Gastrocnemius medialis (tissue), 4 donors: ENCODE data around the gene C4orf50. TPM values are rescaled to one million over a fixed set of nuclear protein-coding genes. Genes with fewer than 3 reads are reported as not detected.

Experiments used
- ATAC-seq, 2 donors: fragments of 150-250 bp; one replicate each; pipeline ENCODE4 v1.9.1; 2016
- DNase-seq, 2 donors: peaks; one replicate each; pipeline ENCODE4 v3.0.0-alpha.2; 2019
- H3K27ac ChIP-seq, 4 donors: fragments of 200-600 bp; sonication (generic); 1 replicate in 1 of 4; 2 replicates in 3 of 4; pipeline ENCODE4 v1.5.1; 2016 to 2018; ENCODE audit warnings: mild to moderate bottlenecking in 2 of 4, moderate library complexity in 1 of 4
- H3K27me3 ChIP-seq, 3 donors: fragments of 200-600 bp; sonication (generic) in 2 of 3; 1 replicate in 1 of 3; 2 replicates in 2 of 3; pipeline versions ENCODE4 v1.5.1 to v1.6.0; 2016 to 2019; ENCODE audit warnings: mild to moderate bottlenecking in 1 of 3, moderate library complexity in 1 of 3
- H3K36me3 ChIP-seq, 2 donors: fragments of 200-600 bp; sonication (generic) in 1 of 2; one replicate each; pipeline ENCODE4 v1.5.1; 2017 to 2018
- H3K4me1 ChIP-seq, 2 donors: fragments of 200-600 bp; sonication (generic) in 1 of 2; one replicate each; pipeline ENCODE4 v1.5.1; 2016 to 2017; ENCODE audit warnings: mild to moderate bottlenecking in 2 of 2
- H3K4me3 ChIP-seq, 4 donors: fragments of 200-600 bp; sonication (generic) in 3 of 4; 1 replicate in 1 of 4; 2 replicates in 3 of 4; pipeline ENCODE4 v1.5.1; 2016 to 2019; ENCODE audit warnings: mild to moderate bottlenecking in 2 of 4
- H3K9me3 ChIP-seq, 3 donors: fragments of 200-600 bp; sonication (generic) in 2 of 3; 1 replicate in 1 of 3; 2 replicates in 2 of 3; pipeline ENCODE4 v1.5.1; 2016 to 2019
- CTCF ChIP-seq, 5 experiments: fragments of 450-650 bp in 3 of 5; fragments of 200-600 bp in 2 of 5; sonication (generic) in 2 of 5; IDR thresholded peaks in 4 of 5; conservative IDR thresholded peaks in 1 of 5; 1 replicate in 4 of 5; 2 replicates in 1 of 5; pipeline ENCODE4 v1.5.1; 2016 to 2019; ENCODE audit warnings: antibody characterized with exemption in 5 of 5, mild to moderate bottlenecking in 3 of 5, moderate library complexity in 3 of 5
- POLR2A ChIP-seq, 2 donors: fragments of 450-650 bp; IDR thresholded peaks; one replicate each; pipeline ENCODE4 v1.6.1; 2017; ENCODE audit warnings: antibody characterized with exemption in 2 of 2, mild to moderate bottlenecking in 2 of 2, moderate library complexity in 2 of 2
- in situ Hi-C, 4 donors: fragments of 200-750 bp; cut with MboI; loops; one replicate each; pipeline versions ENCODE4 v1.15.0 to v1.8.0; 2017; ENCODE audit warnings: low sequenced_read_pairs in 4 of 4
- intact Hi-C: fragments of 100-400 bp; cut with DNase I; formaldehyde crosslinking; loops from one replicate; pipeline ENCODE4 v1.15.1; 2023; ENCODE audit warnings: low total_unique reads
- total RNA-seq, 4 donors: library from RNA; depleted of rRNA; stranded (reverse); fragments of >200 nt; gene quantifications; one replicate each; pipeline versions ENCODE4 v1.1.0 to v1.2.3, GENCODE V29; 2016

Gene C4orf50
- total RNA-seq, 4 donors from 2014 or later, result 0.03 TPM; not detected in 3

GRCh38 chr4:5888222-5889001, 129.8 kb downstream of the C4orf50 start:
- DNase-seq, result no peak
- intact Hi-C loops, result no loop called here
- Histone ChIP-seq H3K36me3 (no peaks in the 10 kb centered on the region), H3K4me3 (peak overlapping the region in 2 of 4 donors; percentile 31 to 35), H3K27ac (no peak overlapping the region), H3K4me1 (peaks cover 0 to 5% of the 10 kb centered on the region in 2 donors), H3K27me3 (peaks cover 52 to 68% (median 52%) of the 10 kb centered on the region in 3 donors), H3K9me3 (no peaks in the 10 kb centered on the region)
- ATAC-seq, result no peak
- in situ Hi-C loops, result no loop called here
- TF ChIP-seq POLR2A (IDR thresholded peaks at IDR 0.05), result no peak
- TF ChIP-seq CTCF (IDR thresholded peaks at IDR 0.05 in 4 of 5, conservative IDR thresholded peaks at IDR 0.05 in 1 of 5), result no peak

- DNase-seq, result no peak
- no peak for TF ChIP-seq POLR2A (IDR thresholded peaks at IDR 0.05)
- no peak for TF ChIP-seq CTCF (IDR thresholded peaks at IDR 0.05 in 4 of 5, conservative IDR thresholded peaks at IDR 0.05 in 1 of 5)
- no peak overlapping the region for H3K27ac ChIP-seq
- in situ Hi-C loops, result no loop called here
- H3K4me3 ChIP-seq, result peak overlapping the region in 3 of 4 donors; percentile 30 to 35 (median 31)
- peaks cover 0 to 5% of the 10 kb centered on the region in 2 donors for H3K4me1 ChIP-seq
- no peaks in the 10 kb centered on the region for H3K36me3 ChIP-seq
- no peaks in the 10 kb centered on the region for H3K9me3 ChIP-seq
- no peak for ATAC-seq
- intact Hi-C loops, result no loop called here
- peaks cover 50 to 66% (median 52%) of the 10 kb centered on the region in 3 donors for H3K27me3 ChIP-seq
Measured at GRCh38 chr4:5887361-5888221, 130.6 kb downstream of the C4orf50 start.

GRCh38 chr4:5887011-5887360, 131.2 kb downstream of the C4orf50 start:
- in situ Hi-C loops, result no loop called here
- DNase-seq (no peak), ATAC-seq (no peak)
- Histone ChIP-seq H3K27ac (no peak overlapping the region), H3K36me3 (no peaks in the 10 kb centered on the region), H3K4me3 (no peak overlapping the region), H3K9me3 (no peaks in the 10 kb centered on the region), H3K27me3 (peaks cover 47 to 62% (median 49%) of the 10 kb centered on the region in 3 donors), H3K4me1 (peaks cover 0 to 5% of the 10 kb centered on the region in 2 donors)
- TF ChIP-seq POLR2A (IDR thresholded peaks at IDR 0.05), result no peak
- TF ChIP-seq CTCF (IDR thresholded peaks at IDR 0.05 in 4 of 5, conservative IDR thresholded peaks at IDR 0.05 in 1 of 5), result no peak
- intact Hi-C loops, result no loop called here

- peaks cover 0 to 5% of the 10 kb centered on the region in 2 donors for H3K4me1 ChIP-seq
- H3K9me3 ChIP-seq, result no peaks in the 10 kb centered on the region
- ATAC-seq, result no peak
- TF ChIP-seq POLR2A (IDR thresholded peaks at IDR 0.05), result no peak
- no peak for TF ChIP-seq CTCF (IDR thresholded peaks at IDR 0.05 in 4 of 5, conservative IDR thresholded peaks at IDR 0.05 in 1 of 5)
- in situ Hi-C loops (no loop called here), intact Hi-C loops (no loop called here)
- peaks cover 36 to 50% (median 39%) of the 10 kb centered on the region in 3 donors for H3K27me3 ChIP-seq
- no peak overlapping the region for H3K27ac ChIP-seq
- H3K4me3 ChIP-seq, result no peak overlapping the region
- DNase-seq, result no peak
- no peaks in the 10 kb centered on the region for H3K36me3 ChIP-seq
Measured at GRCh38 chr4:5885733-5886132, 132.5 kb downstream of the C4orf50 start.
